GM23248 (cell line): ENCODE measurements around the gene GPX3. TPM values are rescaled to one million over a fixed set of nuclear protein-coding genes. Genes with fewer than 3 reads are reported as not detected.

Experiments
- DNase-seq: peaks from one replicate; pipeline ENCODE4 v3.0.0-alpha.2; 2015
- H2AFZ ChIP-seq: fragments of 200-600 bp; sonication (generic); 2 replicates; pipeline ENCODE4 v1.6.1; 2016; ENCODE audit warnings: antibody characterized with exemption
- H3F3A ChIP-seq: fragments of 200-600 bp; sonication (generic); 2 replicates; pipeline ENCODE4 v1.6.1; 2016; ENCODE audit warnings: mild to moderate bottlenecking, antibody characterized with exemption, mixed run types; ENCODE audit not compliant: insufficient read depth
- H3K27ac ChIP-seq: fragments of 200-600 bp; sonication (generic); 2 replicates; pipeline ENCODE4 v1.5.1; 2016; ENCODE audit warnings: mild to moderate bottlenecking
- H3K27me3 ChIP-seq: fragments of 200-600 bp; sonication (generic); replicated peaks from 2 replicates; pipeline ENCODE4 v1.6.1; 2016; ENCODE audit warnings: mild to moderate bottlenecking; ENCODE audit not compliant: insufficient read depth
- H3K36me3 ChIP-seq: fragments of 200-600 bp; sonication (generic); 2 replicates; pipeline ENCODE4 v1.6.1; 2016; ENCODE audit warnings: low read depth, mild to moderate bottlenecking
- H3K4me1 ChIP-seq: fragments of 200-600 bp; sonication (generic); 2 replicates; pipeline ENCODE4 v1.6.1; 2016; ENCODE audit warnings: mild to moderate bottlenecking; ENCODE audit not compliant: insufficient read depth
- H3K4me2 ChIP-seq: fragments of 200-600 bp; sonication (generic); one replicate; pipeline ENCODE4 v1.6.1; 2016; ENCODE audit warnings: mild to moderate bottlenecking; ENCODE audit not compliant: unreplicated experiment
- H3K4me3 ChIP-seq: fragments of 200-600 bp; sonication (generic); 2 replicates; pipeline ENCODE4 v1.5.1; 2016; ENCODE audit warnings: mild to moderate bottlenecking
- H3K79me2 ChIP-seq: fragments of 200-600 bp; sonication (generic); 2 replicates; pipeline ENCODE4 v1.6.1; 2016; ENCODE audit warnings: mild to moderate bottlenecking; ENCODE audit not compliant: insufficient read depth
- H3K9ac ChIP-seq: fragments of 200-600 bp; sonication (generic); 2 replicates; pipeline ENCODE4 v1.6.1; 2016; ENCODE audit warnings: mild to moderate bottlenecking
- H3K9me2 ChIP-seq: fragments of 200-600 bp; sonication (generic); 2 replicates; pipeline ENCODE4 v1.6.1; 2016; ENCODE audit warnings: mixed run types, mild to moderate bottlenecking, moderate library complexity; ENCODE audit not compliant: insufficient read depth
- H3K9me3 ChIP-seq: fragments of 200-600 bp; sonication (generic); one replicate; pipeline ENCODE4 v1.6.1; 2017; ENCODE audit warnings: low read depth
- H4K20me1 ChIP-seq: fragments of 200-600 bp; sonication (generic); 2 replicates; pipeline ENCODE4 v1.6.0; 2016; ENCODE audit not compliant: insufficient read depth
- EZH2 ChIP-seq: fragments of 200-600 bp; sonication (generic); IDR thresholded peaks from 2 replicates; pipeline ENCODE4 v1.6.1; 2018; ENCODE audit warnings: antibody characterized with exemption, mild to moderate bottlenecking; ENCODE audit not compliant: insufficient read depth, poor library complexity, severe bottlenecking
- EZH2phosphoT487 ChIP-seq: fragments of 200-600 bp; sonication (generic); IDR thresholded peaks from 2 replicates; pipeline ENCODE4 v1.6.1; 2018; ENCODE audit warnings: antibody characterized with exemption, moderate library complexity, mild to moderate bottlenecking, low read depth; ENCODE audit not compliant: insufficient read depth
- WGBS, 2 experiments: methylation state at CpG; one replicate each; pipeline ENCODE4 v1.1.6; 2015 to 2017; ENCODE audit warnings: low lambda C conversion rate in 2 of 2, low coverage in 1 of 2; ENCODE audit errors: missing lambda C conversion rate in 2 of 2; 5-methylcytosine and 5-hydroxymethylcytosine counted together
- in situ Hi-C: fragments of 300-500 bp; cut with MboI; formaldehyde crosslinking; loops from 2 replicates; pipeline ENCODE4 v1.15.0; 2020
- polyA plus RNA-seq: library from polyadenylated mRNA; unstranded; fragments of >200 nt; fragmentation: Nextera tagmentation; extraction: Ambion mirVana; gene quantifications from 2 replicates; pipeline ENCODE4 v1.2.1, GENCODE V29; 2016
- total RNA-seq: library from RNA; depleted of rRNA; stranded (reverse); fragments of >200 nt; shearing (Covaris generic); gene quantifications from 2 replicates; pipeline ENCODE4 v1.2.3, GENCODE V29; 2014

GPX3 gene
- total and polyA plus RNA-seq, 2 experiments from 2014 or later: 3.0 to 4.2 TPM

DNA sequence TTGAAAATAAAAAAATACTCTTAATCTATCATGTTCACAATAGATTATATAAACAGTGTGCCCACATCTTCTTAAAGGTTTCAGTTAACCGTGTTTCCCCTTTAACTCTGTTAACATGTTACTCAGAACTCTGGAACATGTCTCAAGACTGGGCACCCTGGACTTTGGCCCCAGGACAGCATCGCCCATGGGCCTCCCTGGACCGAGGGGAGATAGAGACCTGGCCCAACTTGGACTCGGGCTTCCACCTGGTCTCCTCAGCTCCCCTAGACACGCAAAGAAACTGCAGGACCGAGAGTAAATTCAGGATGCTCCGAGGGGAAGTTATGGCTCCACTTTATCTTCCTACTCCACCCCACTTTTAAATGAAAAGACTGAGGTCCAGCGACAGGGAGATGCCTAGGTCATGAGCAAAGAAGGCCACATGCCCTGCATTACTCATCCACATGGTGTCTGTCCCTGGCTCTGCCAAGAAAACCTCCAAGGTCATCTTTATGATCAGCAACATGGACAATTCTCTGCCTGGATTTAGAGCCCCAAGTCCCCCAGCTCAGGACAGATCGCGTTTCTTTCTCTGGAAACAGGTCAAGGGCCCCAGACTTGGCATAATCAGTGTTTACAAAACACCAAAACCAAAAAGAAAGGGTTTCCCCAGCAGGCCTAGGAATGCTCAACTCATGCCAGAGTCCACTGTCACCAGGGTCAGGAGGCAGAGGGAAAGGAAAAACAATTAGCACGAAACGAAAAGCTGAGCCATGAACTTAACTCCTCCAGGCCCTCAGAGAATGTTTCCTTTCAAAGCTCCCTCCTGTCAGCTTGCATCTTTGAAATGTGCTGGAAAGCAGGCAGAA is 17.4 kb downstream of the GPX3 start:
- in situ Hi-C loops: no loop called here
- TF ChIP-seq EZH2phosphoT487 (no peak), EZH2 (no peak)
- no peaks in the 10 kb centered on the region for H3K79me2 ChIP-seq
- H3K4me1 ChIP-seq: peaks cover 36% of the 10 kb centered on the region
- no peaks in the 10 kb centered on the region for H3K27me3 ChIP-seq
- H3K9ac ChIP-seq: peak overlapping the region; percentile 62
- H3K27ac ChIP-seq: peak overlapping the region; percentile 74
- H3K4me3 ChIP-seq: no peak overlapping the region
- no peaks in the 10 kb centered on the region for H4K20me1 ChIP-seq
- H3K9me3 ChIP-seq: no peaks in the 10 kb centered on the region
- peak; percentile 82 for DNase-seq
- H3K9me2 ChIP-seq: no peaks in the 10 kb centered on the region
- H3K36me3 ChIP-seq: peaks cover 12% of the 10 kb centered on the region; the same call in 1 of the 2 replicates
- no peak overlapping the region for H2AFZ ChIP-seq
- H3F3A ChIP-seq: peaks cover 21% of the 10 kb centered on the region
- peak overlapping the region; percentile 50 for H3K4me2 ChIP-seq
- WGBS, 2 experiments: 25 to 29% methylated on average over 12 of the region's 12 CpGs

DNA sequence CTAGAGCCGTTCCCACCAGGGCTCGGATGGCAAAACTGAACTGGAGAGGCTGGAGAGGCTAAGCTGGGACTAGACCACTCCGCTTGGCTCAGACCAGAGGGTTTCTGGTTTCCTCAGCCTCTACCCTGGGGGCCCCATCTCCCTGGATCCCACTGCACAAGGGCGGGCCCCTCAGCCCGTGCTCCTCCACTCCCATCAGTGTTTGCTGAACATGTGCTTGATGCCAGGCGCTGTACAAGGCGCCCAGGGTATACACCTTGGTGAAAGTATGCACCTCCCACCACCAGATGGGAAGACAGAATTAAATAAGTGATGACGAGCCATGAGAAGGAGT is 18.0 kb downstream of the GPX3 start:
- Histone ChIP-seq H3K9ac (peak overlapping the region; percentile 62), H3K79me2 (no peaks in the 10 kb centered on the region), H3F3A (peaks cover 21% of the 10 kb centered on the region), H3K27ac (peak overlapping the region; percentile 74), H3K4me2 (peak overlapping the region; percentile 50), H2AFZ (no peak overlapping the region), H3K27me3 (no peaks in the 10 kb centered on the region), H3K4me1 (peaks cover 36% of the 10 kb centered on the region), H4K20me1 (no peaks in the 10 kb centered on the region), H3K9me2 (no peaks in the 10 kb centered on the region), H3K4me3 (no peak overlapping the region), H3K9me3 (no peaks in the 10 kb centered on the region), H3K36me3 (peaks cover 12% of the 10 kb centered on the region; the same call in 1 of the 2 replicates)
- WGBS, 2 experiments: 47 to 49% methylated on average over 8 of the region's 8 CpGs
- DNase-seq: no peak
- TF ChIP-seq EZH2phosphoT487: no peak
- TF ChIP-seq EZH2: no peak
- in situ Hi-C loops: no loop called here

DNA sequence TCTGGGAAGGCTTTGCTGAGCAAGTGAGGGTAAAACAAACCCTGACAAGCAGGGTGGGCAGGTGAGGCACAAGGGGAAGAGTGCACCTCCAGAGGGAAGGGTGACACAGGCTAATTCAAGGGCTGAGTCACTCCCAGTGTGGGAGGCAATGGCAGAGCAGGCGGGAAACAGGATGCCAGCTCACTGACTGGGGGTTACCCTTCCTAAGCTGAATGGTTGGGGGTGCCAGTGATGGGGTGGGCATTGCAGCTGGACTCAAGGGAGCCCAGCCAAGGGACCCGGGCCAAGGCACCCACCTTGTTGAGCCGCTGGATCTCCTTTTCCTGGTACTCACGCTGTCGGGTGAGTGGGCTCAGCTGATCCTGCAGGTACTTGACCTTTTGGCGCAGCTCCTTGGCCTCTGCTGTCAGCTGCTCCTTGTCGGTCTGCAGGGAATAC is 18.4 kb downstream of the GPX3 start:
- H3K4me3 ChIP-seq: no peak overlapping the region
- H2AFZ ChIP-seq: no peak overlapping the region
- H3K27ac ChIP-seq: peak overlapping the region; percentile 74
- no peaks in the 10 kb centered on the region for H3K79me2 ChIP-seq
- DNase-seq: peak; percentile 81
- H3K9ac ChIP-seq: peak overlapping the region; percentile 62; the same call in 1 of the 2 replicates
- H3K4me1 ChIP-seq: peaks cover 36% of the 10 kb centered on the region
- no peaks in the 10 kb centered on the region for H3K9me3 ChIP-seq
- TF ChIP-seq EZH2phosphoT487: no peak
- TF ChIP-seq EZH2: no peak
- H4K20me1 ChIP-seq: no peaks in the 10 kb centered on the region
- in situ Hi-C loops: no loop called here
- H3K4me2 ChIP-seq: peak overlapping the region; percentile 50
- no peaks in the 10 kb centered on the region for H3K27me3 ChIP-seq
- 62 to 67% methylated on average over 7 of the region's 7 CpGs for WGBS, 2 experiments
- peaks cover 12% of the 10 kb centered on the region; the same call in 1 of the 2 replicates for H3K36me3 ChIP-seq
- peaks cover 21% of the 10 kb centered on the region for H3F3A ChIP-seq
- H3K9me2 ChIP-seq: no peaks in the 10 kb centered on the region

DNA sequence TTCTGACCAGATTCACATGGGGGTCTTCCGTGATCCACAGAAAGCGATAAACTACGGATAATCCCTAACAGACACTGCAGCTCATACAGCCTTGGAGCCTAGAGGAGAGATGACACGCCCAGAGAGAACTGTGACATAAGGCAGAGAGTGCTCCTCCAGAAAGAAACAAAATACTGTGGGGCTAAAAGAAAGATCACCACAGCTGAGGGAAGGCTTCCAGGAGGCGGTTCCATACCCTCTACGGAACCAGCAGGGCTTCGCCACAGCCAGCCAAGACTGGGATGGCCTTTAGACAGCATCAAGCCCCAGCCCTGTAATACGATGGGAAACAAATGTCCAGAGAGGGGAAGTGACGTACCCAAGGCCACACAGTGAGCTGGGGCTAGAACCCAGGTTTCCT is 19.3 kb downstream of the GPX3 start:
- in situ Hi-C loops: no loop called here
- Histone ChIP-seq H3K9ac (0 out of 2 replicates have a peak overlapping the region, but pooled peaks have one; percentile 9), H4K20me1 (no peaks in the 10 kb centered on the region), H2AFZ (no peak overlapping the region), H3K27me3 (no peaks in the 10 kb centered on the region), H3K27ac (no peak overlapping the region), H3F3A (peaks cover 21% of the 10 kb centered on the region), H3K4me2 (no peak overlapping the region), H3K9me2 (no peaks in the 10 kb centered on the region), H3K9me3 (no peaks in the 10 kb centered on the region), H3K79me2 (no peaks in the 10 kb centered on the region), H3K4me3 (no peak overlapping the region), H3K4me1 (peaks cover 36% of the 10 kb centered on the region), H3K36me3 (peaks cover 12% of the 10 kb centered on the region; the same call in 1 of the 2 replicates)
- DNase-seq: no peak
- no peak for TF ChIP-seq EZH2
- WGBS, 2 experiments: 78 to 88% methylated on average over 9 of the region's 9 CpGs
